HepG2 (cell line): Measurements from ENCODE around the gene ZNF273. TPM values are rescaled to one million over a fixed set of nuclear protein-coding genes. Genes with fewer than 3 reads are reported as not detected.

Experiments
- ATAC-seq: fragments of 200-7000 bp; cut with Tn5 transposase; 3 replicates; pipeline ENCODE4 v1.9.1; 2020; ENCODE audit warnings: mild to moderate bottlenecking, moderate library complexity
- BruUV-seq: library from RNA; stranded (reverse); fragments of 400-500 nt; replicated peaks from 2 replicates; lab custom pipeline; 2021; lab: Mats Ljungman, UMichigan
- CTCF ChIA-PET: fragments of 300-600 bp; formaldehyde crosslinking; extraction: SDS; loops from one replicate; lab custom pipeline; 2021; ENCODE audit warnings: low total read pairs, inconsistent platforms, low intra/inter-chr PET ratio; lab: Yijun Ruan, JAX
- POLR2A ChIA-PET: fragments of 350-600 bp; sonication (Branson Sonifier 250); formaldehyde crosslinking; loops from one replicate; lab custom pipeline; 2020; ENCODE audit warnings: antibody characterized with exemption, inconsistent platforms; lab: Yijun Ruan, JAX
- DNase-seq: peaks from one replicate; pipeline ENCODE4 v3.0.0-alpha.2; 2015; ENCODE audit warnings: low spot score
- FAIRE-seq: peaks from 3 replicates; lab custom pipeline; 2011; peaks lifted over from hg19 to GRCh38; lab: Jason Lieb, UNC
- H2AFZ ChIP-seq: one replicate; pipeline ENCODE4 v1.6.1; 2011; ENCODE audit warnings: low read length, inconsistent platforms
- H3K27ac ChIP-seq: fragments of 300-600 bp; 3 replicates; pipeline ENCODE4 v1.8.0; 2011; ENCODE audit warnings: mixed run types, mild to moderate bottlenecking, mixed read lengths, low read length, inconsistent platforms; ENCODE audit not compliant: insufficient read depth; ENCODE audit errors: extremely low read length
- H3K27me3 ChIP-seq, 2 experiments: fragments of 200-600 bp in 1 of 2; 2 replicates in 1 of 2; 3 replicates in 1 of 2; pipeline versions ENCODE4 v1.6.0 to v1.8.0; 2011; ENCODE audit warnings: low read length in 2 of 2, mild to moderate bottlenecking in 2 of 2, moderate library complexity in 2 of 2, inconsistent platforms in 1 of 2; ENCODE audit not compliant: insufficient read depth in 2 of 2, control insufficient read depth in 1 of 2
- H3K36me3 ChIP-seq, 2 experiments: fragments of 200-600 bp in 1 of 2; replicated peaks in 1 of 2; 2 replicates in 1 of 2; 3 replicates in 1 of 2; pipeline versions ENCODE4 v1.5.1 to v1.8.0; 2011; ENCODE audit warnings: low read length in 2 of 2, inconsistent platforms in 1 of 2; ENCODE audit not compliant: insufficient read depth in 2 of 2, control insufficient read depth in 1 of 2
- H3K4me1 ChIP-seq: 2 replicates; pipeline ENCODE4 v1.5.1; 2012; ENCODE audit warnings: low read length, inconsistent platforms; ENCODE audit not compliant: insufficient read depth
- H3K4me2 ChIP-seq: 2 replicates; pipeline ENCODE4 v1.6.0; 2011; ENCODE audit warnings: low read depth, low read length, inconsistent platforms
- H3K4me3 ChIP-seq, 3 experiments: fragments of 200-600 bp in 1 of 3; sonication (generic), shearing (Covaris generic) in 1 of 3; replicated peaks in 1 of 3; 2 replicates each; pipeline ENCODE4 v1.5.1; 2011 to 2016; ENCODE audit warnings: low read length in 3 of 3, inconsistent platforms in 2 of 3, low read depth in 2 of 3, mild to moderate bottlenecking in 2 of 3, control low read depth in 1 of 3, mixed read lengths in 1 of 3; ENCODE audit not compliant: insufficient read depth in 1 of 3
- H3K79me2 ChIP-seq: one replicate; pipeline ENCODE4 v1.6.1; 2011; ENCODE audit warnings: low read length, inconsistent platforms; ENCODE audit not compliant: insufficient read depth
- H3K9ac ChIP-seq: 2 replicates; pipeline ENCODE4 v1.6.0; 2011; ENCODE audit warnings: mild to moderate bottlenecking, low read depth, low read length, inconsistent platforms; ENCODE audit not compliant: insufficient read depth
- H3K9me3 ChIP-seq: 2 replicates; pipeline ENCODE4 v1.5.1; 2012; ENCODE audit warnings: mild to moderate bottlenecking, low read length
- H4K20me1 ChIP-seq: 2 replicates; pipeline ENCODE4 v1.6.0; 2011; ENCODE audit warnings: inconsistent platforms, mild to moderate bottlenecking, low read length, moderate library complexity; ENCODE audit not compliant: insufficient read depth
- ATF7 ChIP-seq, 2 experiments: fragments of 450-650 bp in 1 of 2; sonication (generic) in 1 of 2; formaldehyde crosslinking in 1 of 2; IDR thresholded peaks; 2 replicates each; pipeline versions ENCODE4 v1.4.0 to v1.6.1; 2016 to 2020; ENCODE audit warnings: antibody characterized with exemption in 1 of 2, mild to moderate bottlenecking in 1 of 2, missing genetic modification reagents in 1 of 2
- DNMT1 ChIP-seq: sonication (generic); formaldehyde crosslinking; IDR thresholded peaks from 2 replicates; pipeline ENCODE4 v1.5.1; 2020; ENCODE audit warnings: mild to moderate bottlenecking, missing genetic modification reagents
- DR1 ChIP-seq: sonication (generic); formaldehyde crosslinking; IDR thresholded peaks from 2 replicates; pipeline ENCODE4 v1.8.0; 2021; ENCODE audit warnings: mild to moderate bottlenecking, missing genetic modification reagents, inconsistent platforms
- FOXP1 ChIP-seq, 2 experiments: fragments of 450-650 bp in 1 of 2; IDR thresholded peaks; 2 replicates each; pipeline ENCODE4 v1.6.1; 2017 to 2018; ENCODE audit warnings: antibody characterized with exemption in 1 of 2
- KLF11 ChIP-seq: IDR thresholded peaks from 2 replicates; pipeline ENCODE4 v1.6.1; 2016; ENCODE audit warnings: missing compliant biosample characterization
- ONECUT2 ChIP-seq: sonication (generic); formaldehyde crosslinking; IDR thresholded peaks from 2 replicates; pipeline ENCODE4 v1.4.0; 2020; ENCODE audit warnings: missing genetic modification reagents
- PCBP1 ChIP-seq: fragments of 200-400 bp; formaldehyde crosslinking; IDR thresholded peaks from 2 replicates; pipeline ENCODE4 v1.6.1; 2017; ENCODE audit warnings: mild to moderate bottlenecking, low read depth, low read length, borderline replicate concordance
- PHF5A ChIP-seq: IDR thresholded peaks from one replicate; pipeline ENCODE4 v1.6.1; 2018; ENCODE audit warnings: low read depth, missing genetic modification reagents; ENCODE audit not compliant: unreplicated experiment
- REL ChIP-seq: sonication (generic); formaldehyde crosslinking; conservative IDR thresholded peaks from 2 replicates; pipeline ENCODE4 v1.8.0; 2022; ENCODE audit warnings: mild to moderate bottlenecking, missing genetic modification reagents, moderate library complexity
- SP2 ChIP-seq: sonication (generic); formaldehyde crosslinking; IDR thresholded peaks from 2 replicates; pipeline ENCODE4 v1.5.1; 2020; ENCODE audit warnings: mild to moderate bottlenecking, missing genetic modification reagents
- ZBTB20 ChIP-seq: sonication (generic); formaldehyde crosslinking; IDR thresholded peaks from 2 replicates; pipeline ENCODE4 v1.8.1; 2023; ENCODE audit warnings: missing genetic modification reagents, low read depth, mild to moderate bottlenecking, borderline replicate concordance
- ZNF101 ChIP-seq: sonication (generic); formaldehyde crosslinking; IDR thresholded peaks from 2 replicates; pipeline ENCODE4 v1.4.0; 2020; ENCODE audit warnings: mild to moderate bottlenecking, low read depth, missing genetic modification reagents, borderline replicate concordance
- ZNF124 ChIP-seq: sonication (generic); formaldehyde crosslinking; IDR thresholded peaks from 2 replicates; pipeline ENCODE4 v1.4.0; 2020; ENCODE audit warnings: missing genetic modification reagents
- ZNF446 ChIP-seq: sonication (generic); formaldehyde crosslinking; IDR thresholded peaks from 2 replicates; pipeline ENCODE4 v1.5.0; 2020; ENCODE audit warnings: mild to moderate bottlenecking, missing genetic modification reagents
- ZNF510 ChIP-seq: sonication (generic); formaldehyde crosslinking; IDR thresholded peaks from 2 replicates; pipeline ENCODE4 v1.4.0; 2020; ENCODE audit warnings: low read depth, mild to moderate bottlenecking, missing genetic modification reagents
- WGBS: methylation state at CpG from one replicate; pipeline ENCODE4 v1.1.6; 2017; ENCODE audit warnings: low lambda C conversion rate; 5-methylcytosine and 5-hydroxymethylcytosine counted together
- in situ Hi-C: cut with HindIII; loops from 2 replicates; pipeline ENCODE4 v1.10.0; 2017; ENCODE audit warnings: low pct_unique_long_range_greater_than_20kb; ENCODE audit not compliant: extremely low pct_ligation_motif_present
- intact Hi-C: fragments of 100-400 bp; cut with micrococcal nuclease; formaldehyde crosslinking; loops from one replicate; pipeline ENCODE4 v1.10.0; 2022; ENCODE audit not compliant: unreplicated experiment
- polyA plus RNA-seq, 8 experiments: library from polyadenylated mRNA; depleted of rRNA in 3 of 8; stranded (reverse) in 7 of 8; unstranded in 1 of 8; fragments of >200 nt; fragmentation: Illumina TruSeq in 4 of 8; extraction: Trizol in 4 of 8; gene quantifications; 2 replicates each; pipeline versions ENCODE4 v1.2.1 to v1.2.3, GENCODE V29; 2011 to 2016; ENCODE audit warnings: low read depth in 4 of 8, missing spikeins in 1 of 8, mixed read lengths in 1 of 8; ENCODE audit not compliant: insufficient read depth in 1 of 8
- total RNA-seq, 5 experiments: library from RNA; depleted of rRNA; stranded (reverse); fragments of >200 nt; fragmentation: Illumina TruSeq; extraction: Trizol; gene quantifications; 2 replicates each; pipeline ENCODE4 v1.2.3, GENCODE V29; 2016; ENCODE audit warnings: low read depth in 1 of 5
- TF ChIP-seq, protein P1 (sequence below): sonication (generic); formaldehyde crosslinking; IDR thresholded peaks from 2 replicates; pipeline ENCODE4 v1.5.1; 2020; ENCODE audit warnings: mild to moderate bottlenecking, missing genetic modification reagents, moderate library complexity
- TF ChIP-seq, protein P2 (sequence below): IDR thresholded peaks from 2 replicates; pipeline ENCODE4 v1.4.0; 2020; ENCODE audit warnings: mild to moderate bottlenecking, missing genetic modification reagents

Gene ZNF273
- total and polyA plus RNA-seq, 2 of the 13 experiments (the other 11 are each of a cell fraction or from before 2014, with no cell fraction given): 1.7 to 5.8 TPM

DNA sequence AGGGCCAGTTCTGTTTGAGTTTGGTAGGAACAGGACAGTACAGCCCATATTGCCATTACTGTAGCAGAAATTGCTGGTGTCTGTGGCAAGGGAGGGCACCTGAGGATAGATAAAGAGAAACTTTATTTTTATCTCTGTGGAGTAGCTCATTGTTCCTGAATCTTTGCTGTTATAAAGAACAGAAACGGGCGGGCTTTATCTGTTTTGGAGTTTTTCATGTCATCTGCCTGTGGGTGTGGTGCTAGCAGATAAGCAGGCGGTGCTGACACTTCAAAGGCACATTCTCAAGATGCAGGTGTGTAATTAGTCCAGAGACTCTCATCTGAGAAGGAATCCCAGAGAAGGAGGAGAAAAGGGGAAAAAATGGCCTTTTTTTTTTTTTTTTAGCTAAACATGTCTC is 11.5 kb downstream of the ZNF273 start:
- peaks cover 1 to 3% of the 10 kb centered on the region in 2 experiments; a peak in 2 of 5 replicates for H3K36me3 ChIP-seq
- POLR2A ChIA-PET: no interaction called here

More for the DNA sequence above, 11.5 kb downstream of the ZNF273 start:
- in situ Hi-C loops (no loop called here), intact Hi-C loops (no loop called here)
- no peak overlapping the region for H3K4me3 ChIP-seq
- H3K27me3 ChIP-seq: no peaks in the 10 kb centered on the region
- H3K9ac ChIP-seq: no peak overlapping the region
- H4K20me1 ChIP-seq: no peaks in the 10 kb centered on the region
- no peaks in the 10 kb centered on the region for H3K4me1 ChIP-seq
- BruUV-seq: no TSS peak
- H3K79me2 ChIP-seq: peaks cover 32% of the 10 kb centered on the region
- peaks cover 11% of the 10 kb centered on the region for H3K9me3 ChIP-seq
- ATAC-seq: no peak
- 100% methylated on average over 3 of the region's 3 CpGs for WGBS
- no peak overlapping the region for H2AFZ ChIP-seq
- DNase-seq: no peak
- no peak overlapping the region for H3K27ac ChIP-seq
- CTCF ChIA-PET: no interaction called here
- no peak overlapping the region for H3K4me2 ChIP-seq
- FAIRE-seq: no peak
- TF ChIP-seq DNMT1 (no peak), REL (CRISPR knock-in tag) (no peak), PHF5A (CRISPR knock-in tag) (no peak), FOXP1 (IDR thresholded peaks at IDR 0.05) (no peak), FOXP1 (CRISPR knock-in tag; IDR thresholded peaks at IDR 0.05) (no peak), SP2 (CRISPR knock-in tag) (no peak), PCBP1 (no peak), ATF7 (IDR thresholded peaks at IDR 0.05) (no peak), ATF7 (CRISPR knock-in tag; IDR thresholded peaks at IDR 0.05) (no peak), ZNF124 (CRISPR knock-in tag) (no peak), DR1 (CRISPR knock-in tag) (no peak), ZNF101 (CRISPR knock-in tag) (no peak), ZNF446 (CRISPR knock-in tag) (no peak), ONECUT2 (CRISPR knock-in tag) (no peak), ZNF510 (CRISPR knock-in tag) (no peak), ZBTB20 (no peak), KLF11 (CRISPR knock-in tag) (no peak)
- TF ChIP-seq, protein P1, sequence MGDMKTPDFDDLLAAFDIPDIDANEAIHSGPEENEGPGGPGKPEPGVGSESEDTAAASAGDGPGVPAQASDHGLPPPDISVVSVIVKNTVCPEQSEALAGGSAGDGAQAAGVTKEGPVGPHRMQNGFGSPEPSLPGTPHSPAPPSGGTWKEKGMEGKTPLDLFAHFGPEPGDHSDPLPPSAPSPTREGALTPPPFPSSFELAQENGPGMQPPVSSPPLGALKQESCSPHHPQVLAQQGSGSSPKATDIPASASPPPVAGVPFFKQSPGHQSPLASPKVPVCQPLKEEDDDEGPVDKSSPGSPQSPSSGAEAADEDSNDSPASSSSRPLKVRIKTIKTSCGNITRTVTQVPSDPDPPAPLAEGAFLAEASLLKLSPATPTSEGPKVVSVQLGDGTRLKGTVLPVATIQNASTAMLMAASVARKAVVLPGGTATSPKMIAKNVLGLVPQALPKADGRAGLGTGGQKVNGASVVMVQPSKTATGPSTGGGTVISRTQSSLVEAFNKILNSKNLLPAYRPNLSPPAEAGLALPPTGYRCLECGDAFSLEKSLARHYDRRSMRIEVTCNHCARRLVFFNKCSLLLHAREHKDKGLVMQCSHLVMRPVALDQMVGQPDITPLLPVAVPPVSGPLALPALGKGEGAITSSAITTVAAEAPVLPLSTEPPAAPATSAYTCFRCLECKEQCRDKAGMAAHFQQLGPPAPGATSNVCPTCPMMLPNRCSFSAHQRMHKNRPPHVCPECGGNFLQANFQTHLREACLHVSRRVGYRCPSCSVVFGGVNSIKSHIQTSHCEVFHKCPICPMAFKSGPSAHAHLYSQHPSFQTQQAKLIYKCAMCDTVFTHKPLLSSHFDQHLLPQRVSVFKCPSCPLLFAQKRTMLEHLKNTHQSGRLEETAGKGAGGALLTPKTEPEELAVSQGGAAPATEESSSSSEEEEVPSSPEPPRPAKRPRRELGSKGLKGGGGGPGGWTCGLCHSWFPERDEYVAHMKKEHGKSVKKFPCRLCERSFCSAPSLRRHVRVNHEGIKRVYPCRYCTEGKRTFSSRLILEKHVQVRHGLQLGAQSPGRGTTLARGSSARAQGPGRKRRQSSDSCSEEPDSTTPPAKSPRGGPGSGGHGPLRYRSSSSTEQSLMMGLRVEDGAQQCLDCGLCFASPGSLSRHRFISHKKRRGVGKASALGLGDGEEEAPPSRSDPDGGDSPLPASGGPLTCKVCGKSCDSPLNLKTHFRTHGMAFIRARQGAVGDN: no peak
- TF ChIP-seq, protein P2, sequence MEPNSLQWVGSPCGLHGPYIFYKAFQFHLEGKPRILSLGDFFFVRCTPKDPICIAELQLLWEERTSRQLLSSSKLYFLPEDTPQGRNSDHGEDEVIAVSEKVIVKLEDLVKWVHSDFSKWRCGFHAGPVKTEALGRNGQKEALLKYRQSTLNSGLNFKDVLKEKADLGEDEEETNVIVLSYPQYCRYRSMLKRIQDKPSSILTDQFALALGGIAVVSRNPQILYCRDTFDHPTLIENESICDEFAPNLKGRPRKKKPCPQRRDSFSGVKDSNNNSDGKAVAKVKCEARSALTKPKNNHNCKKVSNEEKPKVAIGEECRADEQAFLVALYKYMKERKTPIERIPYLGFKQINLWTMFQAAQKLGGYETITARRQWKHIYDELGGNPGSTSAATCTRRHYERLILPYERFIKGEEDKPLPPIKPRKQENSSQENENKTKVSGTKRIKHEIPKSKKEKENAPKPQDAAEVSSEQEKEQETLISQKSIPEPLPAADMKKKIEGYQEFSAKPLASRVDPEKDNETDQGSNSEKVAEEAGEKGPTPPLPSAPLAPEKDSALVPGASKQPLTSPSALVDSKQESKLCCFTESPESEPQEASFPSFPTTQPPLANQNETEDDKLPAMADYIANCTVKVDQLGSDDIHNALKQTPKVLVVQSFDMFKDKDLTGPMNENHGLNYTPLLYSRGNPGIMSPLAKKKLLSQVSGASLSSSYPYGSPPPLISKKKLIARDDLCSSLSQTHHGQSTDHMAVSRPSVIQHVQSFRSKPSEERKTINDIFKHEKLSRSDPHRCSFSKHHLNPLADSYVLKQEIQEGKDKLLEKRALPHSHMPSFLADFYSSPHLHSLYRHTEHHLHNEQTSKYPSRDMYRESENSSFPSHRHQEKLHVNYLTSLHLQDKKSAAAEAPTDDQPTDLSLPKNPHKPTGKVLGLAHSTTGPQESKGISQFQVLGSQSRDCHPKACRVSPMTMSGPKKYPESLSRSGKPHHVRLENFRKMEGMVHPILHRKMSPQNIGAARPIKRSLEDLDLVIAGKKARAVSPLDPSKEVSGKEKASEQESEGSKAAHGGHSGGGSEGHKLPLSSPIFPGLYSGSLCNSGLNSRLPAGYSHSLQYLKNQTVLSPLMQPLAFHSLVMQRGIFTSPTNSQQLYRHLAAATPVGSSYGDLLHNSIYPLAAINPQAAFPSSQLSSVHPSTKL (CRISPR knock-in tag): no peak
